T-cell (primary cell): ENCODE measurements around the gene GOT2. TPM values are rescaled to one million over a fixed set of nuclear protein-coding genes. Genes with fewer than 3 reads are reported as not detected.

Experiments
- ATAC-seq, 4 experiments: fragments of 200-7000 bp in 3 of 4; fragments of 150-1000 bp in 1 of 4; cut with Tn5 transposase; replicated peaks in 1 of 4; 1 replicate in 3 of 4; 2 replicates in 1 of 4; pipeline ENCODE4 v1.10.0; 2021; ENCODE audit warnings: moderate library complexity in 3 of 4, mild to moderate bottlenecking in 2 of 4, moderate number of reproducible peaks in 1 of 4
- CTCF ChIA-PET, 2 donors: fragments of 300-600 bp; sonication (Branson Sonifier 250); formaldehyde crosslinking; loops; one replicate each; lab custom pipeline; 2022; ENCODE audit warnings: antibody characterized with exemption in 2 of 2; lab: Charles Lee
- POLR2A ChIA-PET, 2 donors: fragments of 300-600 bp; sonication (Branson Sonifier 250); formaldehyde crosslinking; loops; one replicate each; lab custom pipeline; 2022; ENCODE audit warnings: antibody characterized with exemption in 2 of 2; lab: Charles Lee
- DNase-seq, 35 experiments: peaks; one replicate each; pipeline versions ENCODE4 v3.0.0 to v3.0.0-alpha.2; 2013 to 2023
- H3K27ac ChIP-seq: one replicate; pipeline ENCODE4 v1.5.1; 2013; ENCODE audit warnings: low read length
- H3K27me3 ChIP-seq, 2 experiments: replicated peaks in 1 of 2; 1 replicate in 1 of 2; 2 replicates in 1 of 2; pipeline versions ENCODE4 v1.6.1 to v1.7.0; 2013; ENCODE audit warnings: low read length in 1 of 2, mixed read lengths in 1 of 2; ENCODE audit not compliant: control insufficient read depth in 2 of 2, insufficient read depth in 2 of 2; ENCODE audit errors: extremely low read depth in 1 of 2
- H3K36me3 ChIP-seq, 2 donors: 1 replicate in 1 of 2; 2 replicates in 1 of 2; pipeline versions ENCODE4 v1.6.1 to v1.7.0; 2013; ENCODE audit warnings: low read length in 1 of 2; ENCODE audit not compliant: control insufficient read depth in 2 of 2, insufficient read depth in 1 of 2; ENCODE audit errors: extremely low read depth in 1 of 2
- H3K4me1 ChIP-seq, 2 experiments: 1 replicate in 1 of 2; 2 replicates in 1 of 2; pipeline versions ENCODE4 v1.6.1 to v1.7.0; 2013; ENCODE audit warnings: low read length in 2 of 2, mixed read lengths in 1 of 2; ENCODE audit not compliant: insufficient read depth in 2 of 2, control insufficient read depth in 1 of 2; ENCODE audit errors: extremely low read depth in 1 of 2
- H3K4me3 ChIP-seq, 2 donors: 1 replicate in 1 of 2; 2 replicates in 1 of 2; pipeline versions ENCODE4 v1.5.1 to v1.7.0; 2013; ENCODE audit warnings: mild to moderate bottlenecking in 2 of 2, low read length in 1 of 2, moderate library complexity in 1 of 2; ENCODE audit not compliant: control insufficient read depth in 1 of 2; ENCODE audit errors: extremely low read depth in 1 of 2
- H3K9me3 ChIP-seq: 2 replicates; pipeline ENCODE4 v1.7.0; 2013
- H3K27ac Mint-ChIP-seq, 2 donors: one replicate each; pipeline ENCODE4 v1.8.0; 2020 to 2021; ENCODE audit warnings: mild to moderate bottlenecking in 2 of 2, mixed read lengths in 2 of 2
- H3K27me3 Mint-ChIP-seq, 2 donors: one replicate each; pipeline ENCODE4 v1.8.0; 2021 to 2022; ENCODE audit warnings: mixed read lengths in 2 of 2
- H3K36me3 Mint-ChIP-seq: one replicate; pipeline ENCODE4 v1.8.0; 2021; ENCODE audit warnings: mixed read lengths
- H3K4me1 Mint-ChIP-seq, 3 donors: one replicate each; pipeline ENCODE4 v1.8.0; 2020 to 2022; ENCODE audit warnings: mixed read lengths in 3 of 3, mild to moderate bottlenecking in 1 of 3
- H3K4me3 Mint-ChIP-seq, 3 donors: one replicate each; pipeline ENCODE4 v1.8.0; 2020 to 2022; ENCODE audit warnings: mild to moderate bottlenecking in 3 of 3, mixed read lengths in 3 of 3, moderate library complexity in 3 of 3
- H3K9me3 Mint-ChIP-seq, 3 donors: one replicate each; pipeline ENCODE4 v1.8.0; 2020 to 2022; ENCODE audit warnings: mixed read lengths in 3 of 3
- WGBS: methylation state at CpG from one replicate; pipeline ENCODE4 v1.1.5; 2013; ENCODE audit warnings: missing lambda C conversion rate; ENCODE audit not compliant: insufficient coverage; 5-methylcytosine and 5-hydroxymethylcytosine counted together
- total RNA-seq, 35 experiments: library from RNA in 6 of 35; stranded (reverse) in 6 of 35; fragments of 120-200 nt in 1 of 35; gene quantifications; one replicate each; pipeline versions ENCODE4 v1.2.1 to v1.2.4 and lab custom pipeline; 2013 to 2026

The GOT2 gene
- total RNA-seq, 5 donors from 2014 or later (not counting 1 experiment from before 2014, with no cell fraction given), result 29.2 to 43.4 (median 42.0) TPM

GRCh38 chr16:58727028-58727781, 6.9 kb downstream of the GOT2 start:
- H3K27me3 ChIP-seq, result no peaks in the 10 kb centered on the region
- no peaks in the 10 kb centered on the region for H3K27me3 Mint-ChIP-seq
- WGBS, result 74% methylated on average over 5 of the region's 9 CpGs
- no peak overlapping the region for H3K27ac ChIP-seq
- peaks cover 15 to 29% (median 27%) of the 10 kb centered on the region in 3 donors for H3K4me1 Mint-ChIP-seq
- no peaks in the 10 kb centered on the region for H3K9me3 Mint-ChIP-seq
- H3K9me3 ChIP-seq, result no peaks in the 10 kb centered on the region
- H3K36me3 ChIP-seq, result peaks cover 0 to 15% of the 10 kb centered on the region in 2 donors
- no peak overlapping the region for H3K27ac Mint-ChIP-seq
- DNase-seq (no peak), ATAC-seq (no peak)
- no peak overlapping the region for H3K4me3 Mint-ChIP-seq
- H3K4me3 ChIP-seq, result no peak overlapping the region
- POLR2A ChIA-PET, result no interaction called here
- no peaks in the 10 kb centered on the region for H3K36me3 Mint-ChIP-seq
- CTCF ChIA-PET, result no interaction called here
- H3K4me1 ChIP-seq, result peaks cover 0 to 4% of the 10 kb centered on the region in 2 experiments

GRCh38 chr16:58723109-58723508, 11.0 kb downstream of the GOT2 start:
- H3K27ac ChIP-seq, result no peak overlapping the region
- ChIA-PET POLR2A (no interaction called here), CTCF (interaction anchor here in 1 of 2 donors (0.6 to 1.3 kb wide), 2 partner anchors 33 to 353 kb away, joined by 3 to 4 read pairs; no protein-coding TSS in a partner anchor)
- Mint-ChIP-seq H3K27ac (no peak overlapping the region), H3K27me3 (no peaks in the 10 kb centered on the region), H3K4me1 (peaks cover 0 to 3% (median 3%) of the 10 kb centered on the region in 3 donors), H3K36me3 (peaks cover 23% of the 10 kb centered on the region), H3K9me3 (no peaks in the 10 kb centered on the region), H3K4me3 (no peak overlapping the region)
- no peak for ATAC-seq
- H3K27me3 ChIP-seq, result no peaks in the 10 kb centered on the region
- peaks cover 0 to 53% of the 10 kb centered on the region in 2 donors for H3K36me3 ChIP-seq
- no CpG with 5 or more reads among the region's 3 CpGs for WGBS
- H3K4me3 ChIP-seq, result no peak overlapping the region
- no peaks in the 10 kb centered on the region for H3K4me1 ChIP-seq
- DNase-seq, result no peak
- no peaks in the 10 kb centered on the region for H3K9me3 ChIP-seq

- DNase-seq, result no peak
- H3K27ac ChIP-seq, result no peak overlapping the region
- no peak overlapping the region for H3K27ac Mint-ChIP-seq
- POLR2A ChIA-PET, result no interaction called here
- no peaks in the 10 kb centered on the region for H3K4me1 Mint-ChIP-seq
- H3K27me3 ChIP-seq, result no peaks in the 10 kb centered on the region
- peaks cover 0 to 78% of the 10 kb centered on the region in 2 donors for H3K36me3 ChIP-seq
- no peaks in the 10 kb centered on the region for H3K9me3 ChIP-seq
- no peak overlapping the region for H3K4me3 ChIP-seq
- WGBS, result 96% methylated on average over 5 of the region's 13 CpGs
- H3K9me3 Mint-ChIP-seq, result no peaks in the 10 kb centered on the region
- peaks cover 60% of the 10 kb centered on the region for H3K36me3 Mint-ChIP-seq
- H3K27me3 Mint-ChIP-seq, result no peaks in the 10 kb centered on the region
- ATAC-seq, result no peak
- CTCF ChIA-PET, result no interaction called here
- H3K4me3 Mint-ChIP-seq, result no peak overlapping the region
- no peaks in the 10 kb centered on the region for H3K4me1 ChIP-seq
These were observed 16.1 kb downstream of the GOT2 start for GRCh38 chr16:58717994-58718393.

GRCh38 chr16:58716468-58716867, 17.6 kb downstream of the GOT2 start:
- H3K36me3 ChIP-seq, result peaks cover 5 to 72% of the 10 kb centered on the region in 2 donors
- no peaks in the 10 kb centered on the region for H3K27me3 ChIP-seq
- ATAC-seq (no peak), DNase-seq (no peak)
- Mint-ChIP-seq H3K27me3 (no peaks in the 10 kb centered on the region), H3K4me1 (no peaks in the 10 kb centered on the region), H3K27ac (no peak overlapping the region), H3K4me3 (no peak overlapping the region), H3K9me3 (no peaks in the 10 kb centered on the region), H3K36me3 (peaks cover 71% of the 10 kb centered on the region)
- ChIA-PET POLR2A (no interaction called here), CTCF (no interaction called here)
- H3K27ac ChIP-seq, result no peak overlapping the region
- no peaks in the 10 kb centered on the region for H3K4me1 ChIP-seq
- no peak overlapping the region for H3K4me3 ChIP-seq
- WGBS, result no CpG with 5 or more reads among the region's 8 CpGs
- no peaks in the 10 kb centered on the region for H3K9me3 ChIP-seq

GRCh38 chr16:58713742-58714141, 20.4 kb downstream of the GOT2 start:
- Mint-ChIP-seq H3K27me3 (no peaks in the 10 kb centered on the region), H3K4me3 (no peak overlapping the region), H3K27ac (no peak overlapping the region), H3K9me3 (no peaks in the 10 kb centered on the region), H3K4me1 (no peaks in the 10 kb centered on the region), H3K36me3 (peaks cover 67% of the 10 kb centered on the region)
- H3K9me3 ChIP-seq, result no peaks in the 10 kb centered on the region
- no peak overlapping the region for H3K4me3 ChIP-seq
- DNase-seq (no peak), ATAC-seq (no peak)
- POLR2A ChIA-PET, result no interaction called here
- peaks cover 5 to 54% of the 10 kb centered on the region in 2 donors for H3K36me3 ChIP-seq
- CTCF ChIA-PET, result no interaction called here
- H3K27me3 ChIP-seq, result no peaks in the 10 kb centered on the region
- H3K4me1 ChIP-seq, result no peaks in the 10 kb centered on the region
- WGBS, result no CpG with 5 or more reads among the region's 1 CpG
- no peak overlapping the region for H3K27ac ChIP-seq

- Mint-ChIP-seq H3K36me3 (peaks cover 54% of the 10 kb centered on the region), H3K9me3 (no peaks in the 10 kb centered on the region), H3K27ac (no peak overlapping the region), H3K4me1 (no peaks in the 10 kb centered on the region), H3K27me3 (no peaks in the 10 kb centered on the region), H3K4me3 (no peak overlapping the region)
- 96% methylated on average over 3 of the region's 7 CpGs for WGBS
- DNase-seq (no peak), ATAC-seq (no peak)
- Histone ChIP-seq H3K27me3 (no peaks in the 10 kb centered on the region), H3K4me1 (no peaks in the 10 kb centered on the region), H3K36me3 (peaks cover 10 to 36% of the 10 kb centered on the region in 2 donors), H3K4me3 (no peak overlapping the region), H3K9me3 (no peaks in the 10 kb centered on the region), H3K27ac (no peak overlapping the region)
- ChIA-PET CTCF (no interaction called here), POLR2A (no interaction called here)
These were observed 24.8 kb downstream of the GOT2 start for GRCh38 chr16:58709333-58709732.
